Neural crest cell (in vitro differentiated cells): ENCODE measurements around the gene NPRL2. TPM values are rescaled to one million over a fixed set of nuclear protein-coding genes. Genes with fewer than 3 reads are reported as not detected.

ENCODE experiments used
- DNase-seq: peaks from one replicate; pipeline ENCODE4 v3.0.0; 2021; ENCODE audit warnings: low read depth, mixed read lengths, low spot score
- H3K27ac Mint-ChIP-seq: one replicate; pipeline ENCODE4 v1.8.0; 2021; ENCODE audit warnings: mild to moderate bottlenecking, mixed read lengths; ENCODE audit not compliant: unreplicated experiment
- H3K27me3 Mint-ChIP-seq: 2 replicates; pipeline ENCODE4 v1.8.0; 2021; ENCODE audit warnings: low read depth, mild to moderate bottlenecking, mixed read lengths
- H3K36me3 Mint-ChIP-seq: 2 replicates; pipeline ENCODE4 v1.8.0; 2021; ENCODE audit warnings: low read depth, mild to moderate bottlenecking, mixed read lengths
- H3K4me1 Mint-ChIP-seq: 2 replicates; pipeline ENCODE4 v1.8.0; 2021; ENCODE audit warnings: mixed read lengths
- H3K4me3 Mint-ChIP-seq: one replicate; pipeline ENCODE4 v1.8.0; 2021; ENCODE audit warnings: mild to moderate bottlenecking, mixed read lengths
- H3K9me3 Mint-ChIP-seq: 2 replicates; pipeline ENCODE4 v1.8.0; 2021; ENCODE audit warnings: mixed read lengths
- total RNA-seq: library from RNA; stranded (reverse); gene quantifications from 2 replicates; pipeline ENCODE4 v1.2.1, GENCODE V29; 2021
- TF ChIP-seq, protein P1 (sequence below): fragments of 200-600 bp; sonication (generic); conservative IDR thresholded peaks from 2 replicates; pipeline ENCODE4 v1.5.0; 2021; ENCODE audit warnings: antibody characterized with exemption, mild to moderate bottlenecking

NPRL2 gene
- total RNA-seq, 1 donor from 2014 or later = 30.6 TPM

DNA sequence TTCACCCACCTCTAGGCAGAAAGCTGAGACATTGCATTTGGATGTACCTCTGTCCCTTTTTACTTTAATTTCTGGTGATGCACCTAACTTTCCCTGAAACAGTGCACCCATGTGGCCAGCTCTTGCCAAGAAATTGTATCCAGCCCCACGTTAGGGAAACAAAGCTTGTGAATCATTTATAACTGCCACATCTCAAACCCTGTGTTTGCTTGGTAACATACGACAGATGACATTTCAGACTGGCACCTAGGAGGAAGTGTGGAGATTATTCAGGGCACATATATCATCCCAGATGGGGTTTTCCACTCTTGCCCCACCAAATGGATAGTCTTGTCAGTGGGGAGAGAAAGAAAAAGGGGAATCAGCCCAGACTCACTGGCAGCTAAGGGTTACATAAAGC lies 2.2 kb upstream of the NPRL2 start:
- no peak overlapping the region for H3K27ac Mint-ChIP-seq
- H3K36me3 Mint-ChIP-seq = no peaks in the 10 kb centered on the region
- H3K4me3 Mint-ChIP-seq = peak overlapping the region; percentile 41
- TF ChIP-seq, protein P1, sequence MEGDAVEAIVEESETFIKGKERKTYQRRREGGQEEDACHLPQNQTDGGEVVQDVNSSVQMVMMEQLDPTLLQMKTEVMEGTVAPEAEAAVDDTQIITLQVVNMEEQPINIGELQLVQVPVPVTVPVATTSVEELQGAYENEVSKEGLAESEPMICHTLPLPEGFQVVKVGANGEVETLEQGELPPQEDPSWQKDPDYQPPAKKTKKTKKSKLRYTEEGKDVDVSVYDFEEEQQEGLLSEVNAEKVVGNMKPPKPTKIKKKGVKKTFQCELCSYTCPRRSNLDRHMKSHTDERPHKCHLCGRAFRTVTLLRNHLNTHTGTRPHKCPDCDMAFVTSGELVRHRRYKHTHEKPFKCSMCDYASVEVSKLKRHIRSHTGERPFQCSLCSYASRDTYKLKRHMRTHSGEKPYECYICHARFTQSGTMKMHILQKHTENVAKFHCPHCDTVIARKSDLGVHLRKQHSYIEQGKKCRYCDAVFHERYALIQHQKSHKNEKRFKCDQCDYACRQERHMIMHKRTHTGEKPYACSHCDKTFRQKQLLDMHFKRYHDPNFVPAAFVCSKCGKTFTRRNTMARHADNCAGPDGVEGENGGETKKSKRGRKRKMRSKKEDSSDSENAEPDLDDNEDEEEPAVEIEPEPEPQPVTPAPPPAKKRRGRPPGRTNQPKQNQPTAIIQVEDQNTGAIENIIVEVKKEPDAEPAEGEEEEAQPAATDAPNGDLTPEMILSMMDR = no peak
- H3K27me3 Mint-ChIP-seq = peaks cover 3% of the 10 kb centered on the region
- no peaks in the 10 kb centered on the region for H3K9me3 Mint-ChIP-seq
- no peak for DNase-seq
- H3K4me1 Mint-ChIP-seq = peaks cover 38% of the 10 kb centered on the region

DNA sequence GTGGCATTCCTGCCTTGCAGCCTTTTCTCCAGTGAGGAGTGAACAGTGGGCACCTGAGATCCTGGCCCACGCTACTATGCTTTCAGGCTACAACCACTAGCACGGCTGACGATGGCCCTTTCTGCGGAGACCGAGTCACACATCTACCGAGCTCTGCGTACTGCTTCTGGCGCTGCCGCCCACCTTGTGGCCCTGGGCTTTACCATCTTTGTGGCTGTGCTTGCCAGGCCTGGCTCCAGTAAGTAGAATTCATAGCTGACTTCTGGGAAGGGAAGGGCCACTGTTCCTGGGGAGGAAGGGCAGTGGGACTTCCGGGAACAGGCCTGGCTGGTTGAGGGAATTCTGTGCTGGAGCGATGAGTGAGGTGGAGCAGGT lies 735 bp upstream of the NPRL2 start:
- Mint-ChIP-seq H3K36me3 (no peaks in the 10 kb centered on the region), H3K27ac (no peak overlapping the region), H3K9me3 (no peaks in the 10 kb centered on the region), H3K27me3 (peaks cover 3% of the 10 kb centered on the region), H3K4me3 (peak overlapping the region; percentile 99), H3K4me1 (peaks cover 33% of the 10 kb centered on the region)
- no peak for DNase-seq
- TF ChIP-seq, protein P1 = no peak

DNA sequence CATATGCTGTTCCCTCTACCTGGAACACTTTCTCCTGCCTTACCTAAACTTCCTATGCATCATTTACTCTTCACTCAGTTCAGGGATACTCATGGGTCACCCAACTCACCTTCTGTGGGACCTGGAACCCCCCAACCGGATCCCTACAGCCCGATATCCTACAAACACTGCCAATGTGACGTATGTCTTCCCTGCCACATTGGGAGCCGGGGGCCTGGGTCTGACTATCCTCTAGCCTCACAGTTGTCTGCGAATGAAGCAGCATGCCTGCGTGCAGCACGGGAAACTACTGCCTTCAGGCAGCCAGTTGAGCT lies 405 bp downstream of the NPRL2 start:
- no peak for DNase-seq
- Mint-ChIP-seq H3K4me3 (peak overlapping the region; percentile 99), H3K27me3 (peaks cover 10% of the 10 kb centered on the region), H3K4me1 (peaks cover 37% of the 10 kb centered on the region), H3K36me3 (no peaks in the 10 kb centered on the region), H3K9me3 (no peaks in the 10 kb centered on the region), H3K27ac (peak overlapping the region; percentile 67)
- TF ChIP-seq, protein P1 = no peak

DNA sequence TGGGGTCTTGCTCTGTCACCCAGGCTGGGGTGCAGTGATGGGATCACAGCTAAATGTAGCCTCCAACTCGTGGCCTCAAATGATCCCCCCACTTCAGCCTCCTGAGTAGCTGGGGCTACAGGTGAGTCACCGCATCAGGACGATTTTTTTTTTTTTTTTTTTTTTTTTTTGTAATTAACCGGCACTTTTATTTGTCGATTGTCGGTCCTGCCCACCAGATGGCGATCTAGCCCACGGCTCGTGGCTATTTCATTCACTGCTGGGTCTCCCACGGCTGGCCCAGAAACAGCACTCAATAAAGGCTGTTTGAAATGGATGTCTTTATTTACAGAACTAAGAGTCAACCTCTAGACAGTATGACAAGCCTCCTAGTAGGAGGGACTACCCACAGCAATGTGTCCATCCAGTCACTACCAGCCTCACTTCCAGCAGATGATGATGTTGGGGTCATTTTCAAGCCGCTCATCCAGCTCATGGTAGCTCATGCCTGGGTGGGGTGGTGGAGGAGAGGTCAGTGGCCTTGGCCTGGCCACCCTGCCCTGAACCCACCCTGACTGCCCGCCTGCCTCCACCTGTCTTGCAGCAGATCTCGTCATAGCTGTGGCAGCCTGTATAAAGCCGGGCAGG lies 3.3 kb downstream of the NPRL2 start:
- peaks cover 19% of the 10 kb centered on the region for H3K27me3 Mint-ChIP-seq
- TF ChIP-seq, protein P1 = peak; percentile 80
- H3K9me3 Mint-ChIP-seq = no peaks in the 10 kb centered on the region
- H3K4me1 Mint-ChIP-seq = peaks cover 34% of the 10 kb centered on the region
- no peak overlapping the region for H3K27ac Mint-ChIP-seq
- no peaks in the 10 kb centered on the region for H3K36me3 Mint-ChIP-seq
- peak overlapping the region; percentile 84 for H3K4me3 Mint-ChIP-seq
- DNase-seq = peak; percentile 71

DNA sequence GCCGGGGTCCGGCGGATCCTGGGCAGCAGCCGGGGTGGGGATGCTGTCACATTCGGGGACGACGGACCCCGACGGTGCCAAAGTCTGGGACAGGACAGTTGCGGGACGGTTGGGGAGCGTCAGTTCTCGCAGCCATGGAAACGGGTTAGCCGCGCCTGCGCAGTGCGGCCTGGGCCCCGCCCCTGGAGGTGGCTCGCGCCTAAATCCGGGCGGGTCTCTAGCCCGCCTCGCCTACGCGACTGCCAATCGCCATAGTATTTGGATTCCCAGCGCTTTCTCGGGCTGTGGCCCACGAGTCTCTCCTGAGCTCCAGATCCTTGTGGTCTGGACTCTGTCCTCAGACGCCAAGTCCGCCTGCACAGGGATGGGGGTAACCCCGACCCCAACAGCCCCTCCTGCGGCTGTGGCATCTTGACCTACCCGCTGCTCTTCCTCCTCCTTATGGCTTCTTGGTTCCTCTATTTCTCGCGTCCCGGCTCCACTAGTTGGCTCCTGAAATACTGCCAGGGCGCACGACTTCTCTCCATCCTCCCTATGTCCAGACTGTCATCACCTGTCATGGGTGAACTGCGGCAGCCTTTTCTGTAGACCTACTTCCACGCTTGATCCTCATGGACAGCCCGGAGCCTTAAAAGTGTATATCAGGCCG lies 4.9 kb downstream of the NPRL2 start, which contains the start of gene ZMYND10:
ZMYND10 (minus strand) TSS at position 147 of the 649 bp plus-strand sequence. CDS start 153 bp downstream, outside the sequence.
- peak; percentile 63 for DNase-seq
- no peaks in the 10 kb centered on the region for H3K9me3 Mint-ChIP-seq
- peaks cover 35% of the 10 kb centered on the region for H3K27me3 Mint-ChIP-seq
- no peak within 1 kb of the TSS for H3K27ac Mint-ChIP-seq
- no peaks in the 10 kb centered on the region for H3K36me3 Mint-ChIP-seq
- H3K4me1 Mint-ChIP-seq = peaks cover 25% of the 10 kb centered on the region
- TF ChIP-seq, protein P1 = no peak
- H3K4me3 Mint-ChIP-seq = peak within 1 kb of the TSS; percentile 86
